Measurements from ENCODE around the gene ERCC6L2.

The ERCC6L2 gene

GRCh38 chr9:95870906-95871305 is 4.6 kb upstream of the ERCC6L2 start:
- no peak for DNase-seq

- DNase-seq: no peak
These were observed 1.0 kb upstream of the ERCC6L2 start for GRCh38 chr9:95874303-95874988.

- DNase-seq: no peak
These were observed 544 bp upstream of the ERCC6L2 start for GRCh38 chr9:95874989-95875304.

- no peak for DNase-seq
These were observed 600 bp downstream of the ERCC6L2 start for GRCh38 chr9:95876138-95876444.

GRCh38 chr9:95876595-95876994 is 1.1 kb downstream of the ERCC6L2 start:
- DNase-seq: no peak

- DNase-seq: no peak
These were observed 2.5 kb downstream of the ERCC6L2 start for GRCh38 chr9:95877984-95878383.

- no peak for DNase-seq
These were observed 4.1 kb downstream of the ERCC6L2 start for GRCh38 chr9:95879591-95879990.

GRCh38 chr9:95880021-95880690 is 4.7 kb downstream of the ERCC6L2 start:
- DNase-seq: no peak

- DNase-seq: no peak
These were observed 12.5 kb downstream of the ERCC6L2 start for GRCh38 chr9:95887926-95888497.

GRCh38 chr9:95890594-95890993 is 15.1 kb downstream of the ERCC6L2 start:
- DNase-seq: no peak

- no peak for DNase-seq
These were observed 15.7 kb downstream of the ERCC6L2 start for GRCh38 chr9:95891067-95891671.

- no peak for DNase-seq
These were observed 17.2 kb downstream of the ERCC6L2 start for GRCh38 chr9:95892690-95893089.

GRCh38 chr9:95896580-95896979 is 21.1 kb downstream of the ERCC6L2 start:
- DNase-seq: no peak

- DNase-seq: no peak
These were observed 26.0 kb downstream of the ERCC6L2 start for GRCh38 chr9:95901506-95901905.

GRCh38 chr9:95903398-95903797 is 27.9 kb downstream of the ERCC6L2 start:
- DNase-seq: no peak

GRCh38 chr9:95907794-95908193 is 32.3 kb downstream of the ERCC6L2 start:
- DNase-seq: peak; percentile 14

- DNase-seq: no peak
These were observed 34.7 kb downstream of the ERCC6L2 start for GRCh38 chr9:95910023-95910707.

GRCh38 chr9:95910770-95911340 is 35.4 kb downstream of the ERCC6L2 start:
- no peak for DNase-seq

GRCh38 chr9:95912773-95913172 is 37.3 kb downstream of the ERCC6L2 start:
- no peak for DNase-seq

- DNase-seq: no peak
These were observed 44.5 kb downstream of the ERCC6L2 start for GRCh38 chr9:95920017-95920416.

GRCh38 chr9:95923794-95924193 is 48.3 kb downstream of the ERCC6L2 start:
- no peak for DNase-seq

GRCh38 chr9:95924987-95925386 is 49.5 kb downstream of the ERCC6L2 start:
- DNase-seq: no peak

GRCh38 chr9:95927271-95928004 is 51.9 kb downstream of the ERCC6L2 start:
- no peak for DNase-seq
